Esophagus muscularis mucosa (tissue), 4 donors: ENCODE measurements around the gene AKAP10.

Experiments used
- CTCF ChIP-seq, 3 experiments: fragments of 200-600 bp in 2 of 3; fragments of 450-650 bp in 1 of 3; sonication (generic) in 2 of 3; IDR thresholded peaks; one replicate each; pipeline ENCODE4 v1.5.1; 2017 to 2019; ENCODE audit warnings: antibody characterized with exemption in 3 of 3, mild to moderate bottlenecking in 2 of 3, moderate library complexity in 1 of 3
- EP300 ChIP-seq: sonication (generic); formaldehyde crosslinking; IDR thresholded peaks from one replicate; pipeline ENCODE4 v1.6.1; 2017; ENCODE audit warnings: antibody characterized with exemption
- POLR2A ChIP-seq: fragments of 450-650 bp; IDR thresholded peaks from one replicate; pipeline ENCODE4 v1.6.1; 2017; ENCODE audit warnings: antibody characterized with exemption, moderate library complexity, mild to moderate bottlenecking, low read depth
- POLR2AphosphoS5 ChIP-seq, 2 donors: sonication (generic); formaldehyde crosslinking; IDR thresholded peaks; one replicate each; pipeline ENCODE4 v1.6.1; 2017; ENCODE audit warnings: antibody characterized with exemption in 2 of 2

GRCh38 chr17:19857640-19858039, 120.0 kb downstream of the AKAP10 start:
- TF ChIP-seq CTCF (IDR thresholded peaks at IDR 0.05) (no peak), POLR2A (no peak), POLR2AphosphoS5 (IDR thresholded peaks at IDR 0.05) (no peak), EP300 (no peak)
